ENCODE measurements around the gene RHOU.

DNA sequence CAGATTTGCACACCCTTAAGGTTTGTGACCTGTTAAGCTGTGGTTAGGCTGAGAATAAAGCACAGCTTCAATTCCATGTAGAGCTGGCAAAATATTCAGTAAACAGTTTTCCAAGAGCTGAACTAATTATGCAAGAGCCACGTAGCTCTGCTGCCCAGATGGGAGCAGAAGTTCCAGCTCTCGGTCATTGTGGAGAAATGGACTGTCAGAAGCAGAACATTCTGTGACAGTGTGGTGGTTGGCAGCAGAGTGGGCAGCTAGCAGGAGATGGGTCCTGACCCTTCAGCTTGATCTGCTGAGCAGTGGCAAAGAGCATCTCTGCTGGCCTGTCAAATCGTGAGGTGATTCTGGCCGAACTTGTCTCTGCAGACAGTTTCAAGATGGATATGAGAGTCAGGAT lies 23.2 kb downstream of the RHOU start:
- TF ChIP-seq, protein P1, sequence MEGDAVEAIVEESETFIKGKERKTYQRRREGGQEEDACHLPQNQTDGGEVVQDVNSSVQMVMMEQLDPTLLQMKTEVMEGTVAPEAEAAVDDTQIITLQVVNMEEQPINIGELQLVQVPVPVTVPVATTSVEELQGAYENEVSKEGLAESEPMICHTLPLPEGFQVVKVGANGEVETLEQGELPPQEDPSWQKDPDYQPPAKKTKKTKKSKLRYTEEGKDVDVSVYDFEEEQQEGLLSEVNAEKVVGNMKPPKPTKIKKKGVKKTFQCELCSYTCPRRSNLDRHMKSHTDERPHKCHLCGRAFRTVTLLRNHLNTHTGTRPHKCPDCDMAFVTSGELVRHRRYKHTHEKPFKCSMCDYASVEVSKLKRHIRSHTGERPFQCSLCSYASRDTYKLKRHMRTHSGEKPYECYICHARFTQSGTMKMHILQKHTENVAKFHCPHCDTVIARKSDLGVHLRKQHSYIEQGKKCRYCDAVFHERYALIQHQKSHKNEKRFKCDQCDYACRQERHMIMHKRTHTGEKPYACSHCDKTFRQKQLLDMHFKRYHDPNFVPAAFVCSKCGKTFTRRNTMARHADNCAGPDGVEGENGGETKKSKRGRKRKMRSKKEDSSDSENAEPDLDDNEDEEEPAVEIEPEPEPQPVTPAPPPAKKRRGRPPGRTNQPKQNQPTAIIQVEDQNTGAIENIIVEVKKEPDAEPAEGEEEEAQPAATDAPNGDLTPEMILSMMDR (conservative IDR thresholded peaks at IDR 0.05; ENCODE audit: low read depth, low read length) = no peak
- TF ChIP-seq EZH2 (IDR thresholded peaks at IDR 0.05; ENCODE audit: borderline replicate concordance, low read depth, low read length, poor library complexity, severe bottlenecking) = no peak

Data from A673 (cell line).